SK-N-SH treated with all-trans-retinoic acid at 6 μM for 48 hours (cell line): ENCODE results near the gene NOL8.

ENCODE experiments used
- ATAC-seq: fragments of 200-7000 bp; cut with Tn5 transposase; 3 replicates; pipeline ENCODE4 v1.9.1; 2020; ENCODE audit warnings: mild to moderate bottlenecking, moderate library complexity
- BACH2 ChIP-seq: fragments of 250-450 bp; sonication (Bioruptor Pico); IDR thresholded peaks from 2 replicates; pipeline ENCODE4 v1.9.0; 2021; ENCODE audit warnings: mild to moderate bottlenecking, borderline replicate concordance
- CREB5 ChIP-seq: fragments of 250-450 bp; sonication (Bioruptor Pico); IDR thresholded peaks from 2 replicates; pipeline ENCODE4 v1.5.1; 2020; ENCODE audit warnings: low read depth, mild to moderate bottlenecking, moderate library complexity
- CSDC2 ChIP-seq: fragments of 250-450 bp; sonication (Bioruptor Pico); IDR thresholded peaks from 2 replicates; pipeline ENCODE4 v1.5.0; 2020; ENCODE audit warnings: mild to moderate bottlenecking, moderate library complexity
- CSRNP3 ChIP-seq: fragments of 250-450 bp; sonication (Bioruptor Pico); IDR thresholded peaks from 2 replicates; pipeline ENCODE4 v1.5.1; 2021; ENCODE audit warnings: mild to moderate bottlenecking, moderate library complexity
- ESRRG ChIP-seq: fragments of 250-450 bp; sonication (Bioruptor Pico); IDR thresholded peaks from 2 replicates; pipeline ENCODE4 v1.6.1; 2021; ENCODE audit warnings: mild to moderate bottlenecking
- GLIS3 ChIP-seq: fragments of 250-450 bp; sonication (Bioruptor Pico); IDR thresholded peaks from 2 replicates; pipeline ENCODE4 v1.5.0; 2020; ENCODE audit warnings: mild to moderate bottlenecking, moderate library complexity
- ISL1 ChIP-seq: fragments of 250-450 bp; sonication (Bioruptor Pico); IDR thresholded peaks from 2 replicates; pipeline ENCODE4 v2.1.2; 2022; ENCODE audit warnings: mild to moderate bottlenecking, moderate library complexity
- OSR1 ChIP-seq: fragments of 250-450 bp; sonication (Bioruptor Pico); IDR thresholded peaks from 2 replicates; pipeline ENCODE4 v1.8.0; 2022; ENCODE audit warnings: moderate library complexity, mild to moderate bottlenecking, inconsistent platforms
- PATZ1 ChIP-seq: fragments of 250-450 bp; sonication (Bioruptor Pico); IDR thresholded peaks from 2 replicates; pipeline ENCODE4 v1.8.0; 2020; ENCODE audit warnings: mild to moderate bottlenecking, moderate library complexity, borderline replicate concordance
- POU6F1 ChIP-seq: fragments of 250-450 bp; sonication (Bioruptor Pico); IDR thresholded peaks from 2 replicates; pipeline ENCODE4 v1.8.0; 2021; ENCODE audit warnings: low read depth, mild to moderate bottlenecking, moderate library complexity, borderline replicate concordance
- PPARA ChIP-seq: fragments of 250-450 bp; sonication (Bioruptor Pico); IDR thresholded peaks from 2 replicates; pipeline ENCODE4 v1.5.0; 2020; ENCODE audit warnings: mild to moderate bottlenecking, borderline replicate concordance
- RARB ChIP-seq: fragments of 250-450 bp; sonication (Bioruptor Pico); IDR thresholded peaks from 2 replicates; pipeline ENCODE4 v1.8.0; 2021; ENCODE audit warnings: mild to moderate bottlenecking, moderate library complexity
- SNAI2 ChIP-seq: fragments of 250-450 bp; sonication (Bioruptor Pico); IDR thresholded peaks from 2 replicates; pipeline ENCODE4 v1.5.0; 2020; ENCODE audit warnings: mild to moderate bottlenecking, moderate library complexity
- TCF4 ChIP-seq: fragments of 250-450 bp; sonication (Bioruptor Pico); IDR thresholded peaks from 2 replicates; pipeline ENCODE4 v1.8.0; 2021; ENCODE audit warnings: mild to moderate bottlenecking, moderate library complexity, borderline replicate concordance
- TOX ChIP-seq: fragments of 250-450 bp; sonication (Bioruptor Pico); IDR thresholded peaks from 2 replicates; pipeline ENCODE4 v1.8.0; 2021; ENCODE audit warnings: mild to moderate bottlenecking, moderate library complexity, borderline replicate concordance
- ZC3H10 ChIP-seq: fragments of 250-450 bp; sonication (Bioruptor Pico); IDR thresholded peaks from 2 replicates; pipeline ENCODE4 v1.5.1; 2021; ENCODE audit warnings: mild to moderate bottlenecking, moderate library complexity
- ZFP3 ChIP-seq: fragments of 250-450 bp; sonication (Bioruptor Pico); IDR thresholded peaks from 2 replicates; pipeline ENCODE4 v1.5.0; 2020; ENCODE audit warnings: mild to moderate bottlenecking, moderate library complexity
- ZFP30 ChIP-seq: fragments of 450-650 bp; formaldehyde crosslinking; IDR thresholded peaks from 2 replicates; pipeline ENCODE4 v1.5.0; 2022; ENCODE audit warnings: mild to moderate bottlenecking, moderate library complexity
- ZNF565 ChIP-seq: fragments of 450-650 bp; formaldehyde crosslinking; conservative IDR thresholded peaks from 2 replicates; pipeline ENCODE4 v1.5.0; 2020; ENCODE audit warnings: low read depth, mild to moderate bottlenecking, moderate library complexity
- ZNF70 ChIP-seq: fragments of 450-650 bp; formaldehyde crosslinking; IDR thresholded peaks from 2 replicates; pipeline ENCODE4 v1.5.0; 2020; ENCODE audit warnings: mild to moderate bottlenecking, moderate library complexity
- ZNF8 ChIP-seq: fragments of 450-650 bp; formaldehyde crosslinking; IDR thresholded peaks from 2 replicates; pipeline ENCODE4 v1.5.0; 2020; ENCODE audit warnings: mild to moderate bottlenecking, moderate library complexity

The NOL8 gene

GRCh38 chr9:92276331-92277032, 48.7 kb downstream of the NOL8 start:
- no peak for ATAC-seq
- no peak for TF ChIP-seq CSDC2
- TF ChIP-seq ZC3H10 (CRISPR knock-in tag), result no peak
- no peak for TF ChIP-seq ZFP30 (CRISPR knock-in tag)
- TF ChIP-seq OSR1 (CRISPR knock-in tag), result no peak
- TF ChIP-seq SNAI2 (CRISPR knock-in tag), result no peak
- TF ChIP-seq ZNF565, result no peak
- TF ChIP-seq ESRRG (CRISPR knock-in tag), result no peak
- TF ChIP-seq, all 23 proteins: peak for 0

- no peak for TF ChIP-seq ISL1 (CRISPR knock-in tag)
- TF ChIP-seq ZC3H10 (CRISPR knock-in tag), result no peak
- TF ChIP-seq OSR1 (CRISPR knock-in tag), result no peak
- TF ChIP-seq ZNF565, result no peak
- no peak for TF ChIP-seq BACH2
- no peak for TF ChIP-seq CSDC2
- TF ChIP-seq PATZ1 (CRISPR knock-in tag), result no peak
- no peak for TF ChIP-seq CSRNP3 (CRISPR knock-in tag)
- no peak for TF ChIP-seq ESRRG (CRISPR knock-in tag)
- no peak for TF ChIP-seq CREB5
- no peak for TF ChIP-seq GLIS3 (CRISPR knock-in tag)
- TF ChIP-seq SNAI2 (CRISPR knock-in tag), result no peak
- TF ChIP-seq ZFP30 (CRISPR knock-in tag), result no peak
- no peak for TF ChIP-seq ZNF8 (CRISPR knock-in tag)
- no peak for TF ChIP-seq RARB (CRISPR knock-in tag)
- ATAC-seq, result no peak
These were observed 49.6 kb downstream of the NOL8 start for GRCh38 chr9:92275541-92275940.

- no peak for ATAC-seq
- TF ChIP-seq PPARA (CRISPR knock-in tag) (no peak), CSRNP3 (CRISPR knock-in tag) (no peak), CSDC2 (no peak), ISL1 (CRISPR knock-in tag) (no peak), ZNF70 (no peak), ZFP3 (CRISPR knock-in tag) (no peak), ZC3H10 (CRISPR knock-in tag) (no peak), BACH2 (no peak), ZNF8 (CRISPR knock-in tag) (no peak), SNAI2 (CRISPR knock-in tag) (no peak), TCF4 (CRISPR knock-in tag) (no peak), PATZ1 (CRISPR knock-in tag) (no peak), POU6F1 (CRISPR knock-in tag) (no peak), TOX (CRISPR knock-in tag) (no peak)
- TF ChIP-seq, all 23 proteins: peak for 0
These were observed 54.6 kb downstream of the NOL8 start for GRCh38 chr9:92270511-92270910.
